Esophagus mucosa (tissue), 1 donor: ENCODE results near the gene TMEM14B. TPM values are rescaled to one million over a fixed set of nuclear protein-coding genes. Genes with fewer than 3 reads are reported as not detected.
"Not testable (repeated sequence)": the region's sequence is repeated elsewhere in the genome, so short reads cannot be mapped to it uniquely, and the experiment has no call there.

Experiments used
- ATAC-seq: fragments of 200-7000 bp; cut with Tn5 transposase; one replicate; pipeline ENCODE4 v1.9.1; 2020
- total RNA-seq: library from RNA; stranded (reverse); gene quantifications from one replicate; pipeline ENCODE4 v1.2.4, GENCODE V29; 2023
- donor health status: DM: yes; HTN: yes; CAD: no.

Gene TMEM14B
- total RNA-seq, 1 donor from 2014 or later: 49.3 TPM

DNA sequence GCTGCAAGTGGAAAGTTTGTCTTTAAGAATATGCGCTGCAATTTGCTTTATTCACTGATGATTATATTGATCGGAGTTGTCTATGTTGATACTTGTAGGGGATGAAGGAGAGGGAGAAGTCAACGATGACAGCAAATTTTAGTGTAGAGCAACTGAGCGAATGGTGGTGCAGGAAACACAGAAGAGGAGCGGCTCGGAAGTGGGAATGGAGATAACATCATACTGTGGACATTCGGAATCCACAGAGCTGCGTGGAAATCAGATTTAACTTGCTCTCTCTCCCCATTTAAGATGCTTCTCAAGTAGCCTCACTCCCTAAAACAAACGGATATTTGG, 722 bp upstream of the TMEM14B start:
- ATAC-seq: no peak

DNA sequence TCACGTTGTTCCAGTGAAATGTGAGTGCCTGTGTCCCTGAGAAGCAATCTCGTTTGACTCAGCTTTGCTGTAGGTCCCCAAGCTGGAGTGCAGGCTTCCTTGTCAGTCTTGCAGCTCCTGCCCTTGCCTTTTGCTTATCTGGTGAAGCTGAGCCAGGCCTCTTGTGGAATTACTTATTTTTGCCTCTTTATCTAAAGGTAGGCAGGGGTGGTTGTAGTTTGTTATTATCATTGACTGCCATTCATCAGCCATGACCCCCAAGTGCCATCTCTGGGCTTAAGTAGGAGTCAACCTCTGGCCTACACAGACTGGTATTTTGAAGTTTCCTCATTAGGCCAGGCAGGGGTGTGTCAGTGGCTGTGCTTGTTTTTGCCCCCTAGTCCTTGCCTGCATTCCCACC, 2.1 kb downstream of the TMEM14B start:
- ATAC-seq: no peak

DNA sequence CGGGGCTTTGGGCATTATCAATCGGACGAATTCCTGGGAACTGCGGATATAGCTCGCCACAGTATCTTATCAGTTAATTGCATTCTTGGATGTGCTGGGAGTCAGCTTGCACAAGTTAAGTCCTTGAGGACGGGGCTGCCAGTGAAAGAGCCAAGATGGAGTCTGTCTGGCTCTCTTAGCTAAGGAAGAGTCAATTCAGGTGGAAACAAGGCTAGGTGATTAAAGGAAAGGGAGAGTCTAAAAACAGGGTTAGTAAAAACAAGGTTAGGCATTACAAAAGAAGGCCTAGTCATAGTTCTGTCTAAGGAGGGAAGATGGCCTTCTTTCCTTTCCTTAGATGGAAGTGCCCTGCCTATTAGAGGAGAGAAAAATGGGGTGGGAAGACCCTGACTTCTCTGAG, 3.0 kb downstream of the TMEM14B start:
- ATAC-seq: not testable (repeated sequence)

DNA sequence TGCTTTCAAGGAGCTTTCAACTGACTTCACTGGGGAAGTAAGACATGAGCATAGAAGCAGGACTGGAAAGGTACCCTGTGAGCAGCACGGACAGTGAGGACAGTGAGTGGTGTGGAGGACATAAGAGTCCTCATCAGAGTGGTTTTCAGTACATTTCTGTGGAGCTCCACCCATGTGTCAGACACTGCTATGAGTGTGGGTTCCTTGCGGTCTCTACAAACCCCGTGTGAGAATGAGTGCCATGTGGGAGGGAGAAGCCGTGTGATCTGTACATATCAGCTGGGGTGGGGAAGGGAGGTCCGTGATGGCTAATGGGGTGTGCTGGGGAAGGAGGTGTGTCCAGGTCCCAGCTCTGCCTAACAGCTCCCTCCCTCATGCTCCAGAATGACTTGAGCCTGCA, 4.2 kb downstream of the TMEM14B start:
- not testable (repeated sequence) for ATAC-seq

DNA sequence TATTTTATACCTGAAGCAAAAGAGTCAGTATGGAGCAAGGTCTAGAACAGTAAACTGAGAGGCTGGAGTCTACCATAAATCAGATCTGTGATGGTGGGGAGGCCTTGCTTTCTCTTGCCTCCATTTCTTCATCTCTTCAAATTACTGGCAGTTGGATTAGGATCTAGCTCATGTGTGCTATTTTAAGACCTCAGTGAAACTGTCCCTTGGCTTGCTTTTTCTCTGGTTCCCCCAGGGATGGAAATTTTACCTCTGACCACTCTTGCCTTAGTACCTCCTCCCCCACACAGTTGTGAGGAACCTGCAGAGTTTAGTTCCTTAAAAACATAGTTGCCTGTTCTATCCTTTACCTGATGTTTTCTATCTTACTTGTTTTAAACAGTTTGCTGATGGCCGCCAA, 8.5 kb downstream of the TMEM14B start:
- ATAC-seq: no peak

DNA sequence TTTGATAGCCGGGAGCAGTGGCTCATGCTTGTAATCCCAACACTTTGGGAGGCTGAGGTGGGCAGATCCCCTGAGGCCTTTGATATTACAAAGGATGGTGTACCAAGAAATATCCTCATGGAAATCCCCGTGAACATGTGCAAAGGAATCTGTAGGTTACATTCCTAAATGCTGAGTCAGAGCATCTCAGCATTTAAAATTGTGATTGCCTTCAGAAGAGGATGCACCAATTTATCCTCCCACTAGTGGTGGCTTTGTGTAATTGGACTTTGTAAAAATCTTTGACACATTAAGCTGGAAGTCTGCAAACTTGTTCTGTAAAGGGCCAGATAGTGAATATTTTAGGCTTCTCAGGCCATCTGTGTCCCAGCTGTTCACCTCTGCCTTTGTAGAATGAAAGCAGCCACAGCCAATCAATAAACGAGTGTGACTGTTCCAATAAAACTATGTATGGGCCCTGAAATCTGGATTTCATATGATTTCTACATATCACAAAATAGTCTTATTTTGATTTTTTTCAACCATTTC, 11.8 kb downstream of the TMEM14B start:
- peak; percentile 76 for ATAC-seq

DNA sequence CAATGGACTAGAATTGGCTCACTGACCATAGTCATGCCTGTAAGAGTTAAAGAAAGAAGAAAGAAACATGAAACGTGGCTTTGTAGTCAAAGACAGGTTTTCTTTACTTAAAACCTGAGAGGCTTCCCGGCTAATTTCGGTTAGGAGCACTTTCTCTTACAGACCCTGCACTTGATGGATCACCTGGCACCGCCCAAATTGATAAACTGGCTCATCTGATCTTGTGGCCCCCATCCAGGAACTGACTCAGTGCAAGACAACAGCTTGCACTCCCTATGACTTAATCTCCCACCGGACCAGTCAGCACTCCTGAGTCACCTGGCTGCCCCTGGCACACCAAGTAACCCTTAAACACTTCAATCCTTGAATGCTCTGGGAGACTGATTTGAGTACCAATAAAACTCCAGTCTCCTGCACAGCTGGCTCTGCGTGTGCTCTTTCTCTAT, 12.3 kb downstream of the TMEM14B start:
- peak; percentile 96 for ATAC-seq

DNA sequence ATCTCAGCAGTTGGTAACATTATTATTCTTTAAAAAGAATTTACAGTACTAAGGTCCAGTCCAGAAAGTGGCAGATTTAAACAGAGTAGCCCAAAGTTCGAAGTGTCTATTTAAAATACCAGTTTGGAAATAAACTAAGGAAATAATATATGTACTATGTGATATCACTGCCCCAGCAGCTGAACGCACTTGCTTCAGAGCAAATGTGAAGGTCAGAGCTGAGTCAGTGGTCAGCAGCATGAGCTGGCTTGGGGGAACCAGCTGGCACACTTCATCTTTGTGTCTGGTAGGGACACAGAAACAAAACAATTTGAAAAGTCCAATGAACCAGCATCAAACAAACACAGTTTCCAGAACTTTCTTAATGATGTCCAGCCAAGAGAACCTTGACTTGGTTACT, 15.4 kb downstream of the TMEM14B start:
- ATAC-seq: no peak

DNA sequence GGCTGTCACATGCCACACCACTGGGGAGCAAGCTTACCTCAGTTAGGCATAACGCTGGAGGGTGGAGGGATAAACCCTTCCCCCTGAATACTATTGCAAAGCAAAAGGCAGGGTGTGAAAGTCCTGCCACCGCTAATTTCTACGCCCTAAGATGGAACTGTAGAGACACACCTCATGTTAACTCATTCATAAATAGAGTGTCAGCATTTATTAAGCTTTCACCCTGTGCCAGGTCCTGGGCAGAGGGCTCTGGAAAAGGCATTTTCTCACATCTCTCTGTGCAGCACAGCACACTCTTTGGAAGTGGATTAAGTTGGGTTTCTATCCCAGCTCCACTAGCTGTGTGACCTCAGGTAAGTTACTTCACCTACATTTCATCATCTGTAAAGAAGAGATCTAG, 21.8 kb downstream of the TMEM14B start:
- peak; percentile 48 for ATAC-seq

DNA sequence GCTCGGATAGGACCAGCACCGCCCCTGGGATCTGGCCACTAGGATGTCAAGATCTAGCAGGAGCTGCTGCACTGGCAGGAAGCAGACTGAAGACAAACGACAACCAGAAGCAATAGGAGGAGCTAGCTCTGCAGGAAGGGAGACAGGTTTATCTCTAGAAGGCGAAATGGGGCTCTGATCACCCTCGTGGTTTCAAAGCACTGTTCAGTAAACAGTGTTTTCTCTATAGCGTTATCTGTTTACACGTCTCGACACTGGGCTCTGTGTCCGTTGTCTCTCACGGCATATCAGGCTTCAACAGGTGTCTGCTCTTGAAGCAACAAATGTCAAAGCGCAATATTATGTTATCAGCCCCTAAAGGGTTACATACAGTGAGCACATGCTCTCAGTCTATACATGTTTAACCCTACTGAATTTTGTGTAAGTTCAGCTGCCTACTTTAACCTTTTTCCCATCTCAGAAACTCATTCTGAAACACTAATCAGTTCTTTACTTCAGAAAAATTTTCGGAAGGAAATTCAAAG, 23.8 kb downstream of the TMEM14B start:
- ATAC-seq: no peak

DNA sequence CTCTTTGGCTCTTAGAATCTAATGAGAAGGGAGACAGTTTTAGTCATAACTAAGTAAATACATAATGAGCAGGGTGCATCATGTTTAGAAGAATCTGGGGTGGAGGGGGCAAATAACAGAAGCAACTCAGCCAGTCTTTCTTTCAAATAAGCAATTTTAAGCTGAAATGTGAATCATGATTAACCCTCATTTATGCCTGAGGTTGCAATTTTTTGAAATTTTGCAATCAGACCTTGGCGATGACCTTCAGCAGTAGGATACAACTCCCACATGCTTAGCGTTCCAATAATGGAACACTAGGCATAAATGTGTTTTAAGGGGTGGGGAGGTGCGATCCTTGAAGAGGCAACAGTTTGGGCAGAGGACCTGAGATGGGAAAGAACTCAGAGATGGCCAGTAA, 30.6 kb downstream of the TMEM14B start:
- ATAC-seq: no peak

DNA sequence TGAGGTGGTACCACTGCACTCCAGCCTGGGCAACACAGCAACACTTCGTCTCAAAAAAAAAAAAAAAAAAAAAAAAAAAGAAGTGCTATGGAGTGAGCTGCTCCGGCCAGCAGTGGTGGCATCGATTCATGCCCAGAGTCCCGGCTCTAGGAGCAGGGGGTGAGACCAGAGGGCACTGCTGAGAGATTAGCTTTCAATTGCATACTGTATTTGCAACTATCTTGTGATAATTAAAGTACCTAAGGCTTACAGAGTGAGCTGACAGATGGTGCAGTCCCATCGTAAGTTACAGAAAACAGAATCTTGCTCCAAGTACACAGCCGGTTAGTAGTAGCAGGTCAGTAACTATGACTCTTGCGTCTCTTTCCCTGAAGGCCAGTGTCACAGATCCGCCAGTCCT, 31.5 kb downstream of the TMEM14B start:
- ATAC-seq: no peak

DNA sequence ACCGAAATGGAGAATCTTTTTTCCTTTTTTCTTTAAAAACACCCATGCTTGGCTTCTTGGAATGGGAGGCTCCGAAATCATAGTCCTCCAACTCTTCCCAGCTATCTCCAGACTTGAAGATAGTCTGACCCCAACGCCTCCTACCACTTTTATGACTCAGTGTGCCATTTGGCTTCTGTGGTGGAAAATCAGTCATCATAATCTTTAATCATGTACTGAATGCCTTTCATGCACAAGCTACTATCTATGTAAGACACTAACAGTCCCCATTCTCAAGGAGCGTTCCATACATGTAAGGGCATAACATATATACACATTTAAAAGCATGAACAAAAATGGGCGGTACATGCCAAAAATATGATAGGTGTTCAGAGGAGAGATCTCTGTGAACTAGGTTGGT, 44.1 kb downstream of the TMEM14B start:
- ATAC-seq: no peak

DNA sequence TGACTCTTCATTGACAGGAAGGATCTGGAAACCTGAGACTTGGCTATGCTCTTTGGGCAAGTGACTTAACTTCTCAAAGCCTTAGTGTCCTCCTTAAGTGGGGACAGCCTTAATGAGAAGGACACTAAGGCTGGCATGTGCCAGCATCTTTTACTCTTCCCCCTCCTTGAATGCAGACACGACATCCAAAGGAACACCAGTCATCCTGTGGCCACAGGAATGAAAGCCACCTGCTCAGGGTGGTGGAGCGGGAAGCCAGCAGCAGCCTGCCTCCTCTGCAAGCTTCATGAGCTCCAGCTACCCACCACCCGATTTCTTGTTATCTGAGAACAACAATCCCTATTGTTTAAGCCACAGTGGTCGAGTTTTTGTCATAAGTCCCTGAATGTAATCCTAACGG, 44.5 kb downstream of the TMEM14B start:
- no peak for ATAC-seq

DNA sequence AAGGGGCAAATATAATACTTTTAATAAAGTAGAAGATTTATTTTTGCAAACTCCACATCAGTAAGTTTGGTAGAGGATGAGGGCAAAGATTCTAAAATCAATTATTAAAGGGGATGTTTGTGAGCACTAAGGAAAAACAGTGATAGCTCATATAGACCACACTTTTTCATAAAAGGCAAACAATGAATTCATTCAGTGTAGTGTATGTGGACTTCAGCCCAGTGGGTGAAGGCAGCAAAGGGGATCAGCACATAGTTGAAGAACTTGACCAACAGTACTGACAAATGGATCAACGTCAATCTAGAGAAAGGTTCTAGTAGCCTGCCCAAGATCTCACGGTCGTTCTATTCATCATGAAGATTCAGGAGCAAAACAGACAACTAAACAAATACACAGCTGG, 45.4 kb downstream of the TMEM14B start:
- no peak for ATAC-seq

DNA sequence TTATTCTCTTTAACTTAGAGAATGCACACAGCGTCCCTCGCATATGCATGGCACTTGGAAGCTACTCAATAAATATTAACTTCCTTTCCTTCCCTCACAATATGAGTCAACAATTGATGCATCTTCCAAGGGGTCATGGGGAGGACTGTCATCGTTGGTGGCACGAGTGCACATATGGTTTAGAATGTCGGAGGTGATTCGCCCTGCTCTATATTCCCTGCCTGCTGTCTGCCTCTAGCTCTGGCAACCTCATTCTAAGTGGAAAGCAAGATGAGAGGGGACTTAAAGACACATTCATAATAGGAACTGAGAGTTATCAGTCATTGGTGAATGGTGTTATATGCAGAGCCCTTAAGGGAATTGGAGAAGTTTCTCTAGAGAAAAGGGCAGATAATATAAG, 46.1 kb downstream of the TMEM14B start:
- ATAC-seq: no peak

DNA sequence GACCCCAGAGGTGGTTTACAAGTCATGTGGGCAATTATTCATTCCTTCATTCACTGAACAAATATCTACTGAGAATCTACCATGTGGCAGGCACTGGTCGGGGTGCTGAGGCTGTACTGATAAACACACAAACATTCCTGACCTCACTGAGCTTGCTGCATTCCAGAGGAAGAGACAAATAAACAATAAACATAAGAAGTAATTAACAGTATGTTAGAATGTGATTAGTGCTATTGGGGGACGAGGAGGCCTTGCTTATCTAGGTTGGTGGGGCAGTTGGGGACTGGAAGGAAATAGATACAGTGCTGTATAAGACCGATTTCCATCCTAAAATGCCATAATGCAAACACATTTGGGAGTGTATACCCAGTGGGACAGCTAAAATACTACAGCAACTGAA, 46.6 kb downstream of the TMEM14B start:
- ATAC-seq: no peak

DNA sequence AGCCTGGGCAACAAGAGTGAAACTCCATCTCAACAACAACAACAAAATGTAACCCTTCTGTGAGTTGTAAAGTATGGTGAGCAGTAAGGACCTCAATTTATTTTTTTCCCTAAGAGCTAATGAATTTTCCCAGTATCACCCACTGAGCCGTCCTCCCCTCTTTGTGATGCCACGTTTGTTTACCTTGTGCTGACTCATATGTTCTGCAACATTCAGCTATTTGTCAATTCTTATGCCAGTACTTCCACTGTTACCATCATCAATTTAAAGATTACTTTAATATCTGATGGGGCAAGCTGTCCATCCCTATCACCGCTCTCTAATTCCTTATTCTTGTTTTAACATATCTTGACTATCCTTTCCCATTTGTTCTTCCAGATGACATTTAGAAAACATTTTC, 53.2 kb downstream of the TMEM14B start:
- peak; percentile 54 for ATAC-seq

DNA sequence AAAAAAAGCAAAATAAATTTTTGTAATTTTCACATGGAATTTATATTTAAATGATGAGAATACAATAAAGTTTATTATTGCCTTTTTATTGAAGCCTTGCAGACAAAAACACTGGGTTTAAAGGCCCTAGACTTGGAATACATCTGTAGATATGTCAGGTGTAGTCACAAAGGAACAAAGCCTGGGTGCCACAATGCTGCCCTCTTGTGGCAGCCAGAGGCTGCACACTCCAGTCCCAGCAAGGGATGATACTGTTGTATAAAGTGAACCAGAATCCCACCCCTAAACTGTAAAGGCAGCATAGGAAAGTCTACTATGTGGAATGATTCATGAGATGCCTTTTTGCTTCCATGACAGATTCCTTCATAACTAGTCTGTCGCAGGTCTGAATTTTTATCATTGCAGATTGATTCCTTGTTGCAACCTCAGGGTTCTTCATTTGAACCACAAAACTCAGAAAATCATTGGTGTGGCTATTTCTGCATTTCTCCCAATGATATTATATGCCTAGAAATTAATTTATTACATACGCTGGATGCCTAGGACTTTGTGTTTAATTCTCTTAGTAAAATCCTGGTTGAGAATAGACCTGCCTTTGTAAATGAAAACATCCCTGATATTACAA, 53.7 kb downstream of the TMEM14B start:
- ATAC-seq: peak; percentile 92

Other genes starting within 250 kb of the TMEM14B start
- gene GCNT2, start 226.5 kb upstream of the TMEM14B start, total RNA-seq: 8.1 TPM
- 0.84 TPM for gene C6orf52, start 53.2 kb upstream of the TMEM14B start, total RNA-seq
- gene PAK1IP1, start 52.8 kb upstream of the TMEM14B start, total RNA-seq: 15.3 TPM
- gene TMEM14C, start 24.7 kb upstream of the TMEM14B start, total RNA-seq: 64.5 TPM
- gene MAK, start 90.7 kb downstream of the TMEM14B start, total RNA-seq: not detected
- gene GCM2, start 134.2 kb downstream of the TMEM14B start, total RNA-seq: not detected
- gene SYCP2L, start 139.2 kb downstream of the TMEM14B start, total RNA-seq: not detected